AG04449 (cell line): ENCODE data around the gene NHS.

Source experiments
- CTCF ChIA-PET: fragments of 350-600 bp; formaldehyde crosslinking; extraction: SDS; loops from one replicate; lab custom pipeline; 2021; ENCODE audit warnings: antibody characterized with exemption; lab: Yijun Ruan, JAX
- POLR2A ChIA-PET: fragments of 400-600, 350-600 bp; formaldehyde crosslinking; extraction: SDS; loops from one replicate; lab custom pipeline; 2020; ENCODE audit warnings: antibody characterized with exemption, inconsistent platforms; lab: Yijun Ruan, JAX
- DNase-seq: peaks from one replicate; pipeline ENCODE4 v3.0.0-alpha.2; 2010; ENCODE audit warnings: low read depth, low spot score
- H3K4me3 ChIP-seq: 2 replicates; pipeline ENCODE4 v1.5.1; 2011; ENCODE audit warnings: low read depth, mild to moderate bottlenecking, control low read depth, low read length
- TF ChIP-seq, protein P1 (sequence below): IDR thresholded peaks from one replicate; pipeline ENCODE4 v1.5.1; 2011; ENCODE audit warnings: mild to moderate bottlenecking, moderate library complexity, low read length, control low read depth, inconsistent platforms; ENCODE audit not compliant: insufficient read depth; ENCODE audit errors: missing control alignments

The NHS gene

GRCh38 chrX:17710871-17711301, 335.9 kb downstream of the NHS start:
- DNase-seq: no peak
- CTCF ChIA-PET: no interaction called here
- POLR2A ChIA-PET: no interaction called here
- TF ChIP-seq, protein P1, sequence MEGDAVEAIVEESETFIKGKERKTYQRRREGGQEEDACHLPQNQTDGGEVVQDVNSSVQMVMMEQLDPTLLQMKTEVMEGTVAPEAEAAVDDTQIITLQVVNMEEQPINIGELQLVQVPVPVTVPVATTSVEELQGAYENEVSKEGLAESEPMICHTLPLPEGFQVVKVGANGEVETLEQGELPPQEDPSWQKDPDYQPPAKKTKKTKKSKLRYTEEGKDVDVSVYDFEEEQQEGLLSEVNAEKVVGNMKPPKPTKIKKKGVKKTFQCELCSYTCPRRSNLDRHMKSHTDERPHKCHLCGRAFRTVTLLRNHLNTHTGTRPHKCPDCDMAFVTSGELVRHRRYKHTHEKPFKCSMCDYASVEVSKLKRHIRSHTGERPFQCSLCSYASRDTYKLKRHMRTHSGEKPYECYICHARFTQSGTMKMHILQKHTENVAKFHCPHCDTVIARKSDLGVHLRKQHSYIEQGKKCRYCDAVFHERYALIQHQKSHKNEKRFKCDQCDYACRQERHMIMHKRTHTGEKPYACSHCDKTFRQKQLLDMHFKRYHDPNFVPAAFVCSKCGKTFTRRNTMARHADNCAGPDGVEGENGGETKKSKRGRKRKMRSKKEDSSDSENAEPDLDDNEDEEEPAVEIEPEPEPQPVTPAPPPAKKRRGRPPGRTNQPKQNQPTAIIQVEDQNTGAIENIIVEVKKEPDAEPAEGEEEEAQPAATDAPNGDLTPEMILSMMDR: no peak
- no peak overlapping the region for H3K4me3 ChIP-seq

DNA sequence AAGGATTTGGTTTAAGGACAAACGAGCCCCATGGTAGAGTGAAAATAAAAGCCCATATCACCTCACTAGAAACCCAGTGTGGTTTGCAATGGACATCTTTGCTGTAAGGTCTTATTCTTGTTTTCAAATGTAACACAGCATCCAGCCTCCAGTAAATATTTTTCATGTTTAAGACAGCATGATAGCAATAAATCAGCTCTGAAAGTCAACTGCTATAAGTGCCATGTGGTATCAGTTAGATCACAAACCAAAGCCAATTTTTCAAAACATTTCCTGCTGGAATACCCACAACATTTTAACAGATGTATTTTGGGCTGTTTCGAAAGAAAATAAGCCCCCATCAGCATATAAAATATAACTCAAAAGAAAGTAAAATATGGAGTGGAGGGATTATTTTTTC, 338.3 kb downstream of the NHS start:
- no peak overlapping the region for H3K4me3 ChIP-seq
- ChIA-PET POLR2A (no interaction called here), CTCF (no interaction called here)
- TF ChIP-seq, protein P1: no peak
- no peak for DNase-seq

DNA sequence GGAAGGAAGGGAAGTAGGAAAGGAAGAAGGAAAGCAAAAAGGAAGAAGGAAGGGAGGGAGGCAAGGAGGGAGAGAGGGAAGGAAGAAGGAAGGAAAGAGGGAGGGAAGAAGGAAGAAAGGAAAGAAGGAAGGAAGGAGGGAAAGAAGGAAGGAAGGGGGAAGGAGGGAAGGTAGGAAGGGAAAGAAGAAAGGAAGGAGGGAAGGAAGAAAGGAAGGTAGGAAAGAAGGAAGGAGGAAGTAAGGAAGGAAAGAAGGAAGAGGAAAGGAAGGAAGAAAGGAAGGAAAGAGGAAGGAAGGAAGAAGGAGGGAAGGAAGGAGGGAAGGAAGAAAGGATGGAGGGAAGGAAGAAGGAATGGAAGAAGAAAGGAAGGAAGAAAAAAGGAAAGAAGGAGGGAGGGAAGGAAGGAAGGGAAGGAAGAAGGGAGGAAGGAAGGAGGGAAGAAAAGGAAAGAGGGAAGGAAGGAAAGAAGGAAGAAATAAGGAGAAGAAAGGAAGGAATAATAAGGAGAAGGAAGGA, 343.7 kb downstream of the NHS start:
- DNase-seq: no peak
- TF ChIP-seq, protein P1: no peak
- POLR2A ChIA-PET: no interaction called here
- H3K4me3 ChIP-seq: no peak overlapping the region
- CTCF ChIA-PET: no interaction called here

GRCh38 chrX:17719711-17720110, 344.7 kb downstream of the NHS start:
- POLR2A ChIA-PET: no interaction called here

GRCh38 chrX:17721715-17722114, 346.7 kb downstream of the NHS start:
- POLR2A ChIA-PET: no interaction called here
- no peak for DNase-seq
- CTCF ChIA-PET: no interaction called here
- H3K4me3 ChIP-seq: no peak overlapping the region
- TF ChIP-seq, protein P1: no peak

More at GRCh38 chrX:17719711-17720110, 344.7 kb downstream of the NHS start:
- CTCF ChIA-PET: no interaction called here
- no peak overlapping the region for H3K4me3 ChIP-seq
- no peak for DNase-seq
- TF ChIP-seq, protein P1: no peak

- TF ChIP-seq, protein P1: no peak
- CTCF ChIA-PET: interaction anchor here (0.6 kb wide), 1 partner anchor 36 kb away, joined by 3 read pairs; no protein-coding TSS in a partner anchor
- DNase-seq: no peak
- no peak overlapping the region for H3K4me3 ChIP-seq
- POLR2A ChIA-PET: no interaction called here
These were observed 350.2 kb downstream of the NHS start for GRCh38 chrX:17725181-17725580.
